SK-N-MC (cell line): ENCODE data around the gene RHOF.

ENCODE experiments used
- DNase-seq: peaks from one replicate; pipeline ENCODE4 v3.0.0-alpha.2; 2011; ENCODE audit warnings: low read depth, low spot score
- H3K27ac ChIP-seq: fragments of 200-600 bp; sonication (generic); 2 replicates; pipeline ENCODE4 v1.5.1; 2016; ENCODE audit warnings: mixed run types
- H3K36me3 ChIP-seq: fragments of 200-600 bp; sonication (generic); 2 replicates; pipeline ENCODE4 v1.6.1; 2017; ENCODE audit warnings: antibody characterized with exemption, low read length, mixed read lengths; ENCODE audit not compliant: insufficient read depth
- H3K4me3 ChIP-seq: fragments of 200-600 bp; sonication (generic); 2 replicates; pipeline ENCODE4 v1.5.1; 2016
- H3K9ac ChIP-seq: fragments of 200-600 bp; sonication (generic); 2 replicates; pipeline ENCODE4 v1.8.0; 2017; ENCODE audit warnings: mixed run types, mixed read lengths; ENCODE audit not compliant: insufficient read length
- H3K9me3 ChIP-seq: fragments of 200-600 bp; sonication (generic); 2 replicates; pipeline ENCODE4 v1.6.1; 2017; ENCODE audit warnings: low read depth, mild to moderate bottlenecking, antibody characterized with exemption, low read length, moderate library complexity, mixed read lengths
- EZH2 ChIP-seq: fragments of 200-600 bp; sonication (generic); IDR thresholded peaks from one replicate; pipeline ENCODE4 v1.6.1; 2017; ENCODE audit warnings: antibody characterized with exemption
- FOXP2 ChIP-seq: optimal IDR thresholded peaks from 2 replicates; pipeline ENCODE3; 2011; ENCODE audit warnings: mild to moderate bottlenecking, moderate library complexity; ENCODE audit not compliant: insufficient read depth; ENCODE audit errors: extremely low read length, control extremely low read depth
- POLR2AphosphoS5 ChIP-seq: IDR thresholded peaks from 2 replicates; pipeline ENCODE4 v1.6.1; 2012; ENCODE audit warnings: mild to moderate bottlenecking, low read depth, low read length, borderline replicate concordance

Gene RHOF

GRCh38 chr12:121776190-121777098, 17.0 kb downstream of the RHOF start:
- Histone ChIP-seq H3K9ac (no peak overlapping the region), H3K4me3 (no peak overlapping the region), H3K27ac (no peak overlapping the region), H3K9me3 (no peaks in the 10 kb centered on the region), H3K36me3 (no peaks in the 10 kb centered on the region)
- TF ChIP-seq EZH2 = no peak
- 0 out of 2 replicates have a peak, but pooled peaks have one; percentile 18 for TF ChIP-seq POLR2AphosphoS5
- no peak for DNase-seq

- H3K27ac ChIP-seq = no peak overlapping the region
- TF ChIP-seq FOXP2 = no peak
- no peak for TF ChIP-seq EZH2
- TF ChIP-seq POLR2AphosphoS5 = no peak
- H3K9ac ChIP-seq = no peak overlapping the region
- H3K4me3 ChIP-seq = no peak overlapping the region
- no peaks in the 10 kb centered on the region for H3K36me3 ChIP-seq
- no peaks in the 10 kb centered on the region for H3K9me3 ChIP-seq
- no peak for DNase-seq
Observed at GRCh38 chr12:121775501-121775900, 18.0 kb downstream of the RHOF start.

- Histone ChIP-seq H3K36me3 (no peaks in the 10 kb centered on the region), H3K9ac (no peak overlapping the region), H3K9me3 (no peaks in the 10 kb centered on the region), H3K27ac (no peak overlapping the region), H3K4me3 (no peak overlapping the region)
- no peak for DNase-seq
- TF ChIP-seq POLR2AphosphoS5 = no peak
- no peak for TF ChIP-seq FOXP2
- TF ChIP-seq EZH2 = no peak
Observed at GRCh38 chr12:121774968-121775474, 18.5 kb downstream of the RHOF start.

- TF ChIP-seq FOXP2 (no peak), POLR2AphosphoS5 (no peak), EZH2 (no peak)
- no peaks in the 10 kb centered on the region for H3K9me3 ChIP-seq
- no peak overlapping the region for H3K4me3 ChIP-seq
- H3K36me3 ChIP-seq = no peaks in the 10 kb centered on the region
- no peak overlapping the region for H3K9ac ChIP-seq
- no peak for DNase-seq
- H3K27ac ChIP-seq = no peak overlapping the region
Observed at GRCh38 chr12:121773011-121773777, 20.3 kb downstream of the RHOF start.

GRCh38 chr12:121770813-121771625, 22.5 kb downstream of the RHOF start:
- no peak for DNase-seq
- no peaks in the 10 kb centered on the region for H3K9me3 ChIP-seq
- H3K27ac ChIP-seq = no peak overlapping the region
- no peaks in the 10 kb centered on the region for H3K36me3 ChIP-seq
- TF ChIP-seq FOXP2 (no peak), POLR2AphosphoS5 (no peak), EZH2 (no peak)
- no peak overlapping the region for H3K4me3 ChIP-seq
- H3K9ac ChIP-seq = no peak overlapping the region

GRCh38 chr12:121770388-121770787, 23.1 kb downstream of the RHOF start:
- no peak overlapping the region for H3K9ac ChIP-seq
- H3K27ac ChIP-seq = peak overlapping the region; percentile 11; the same call in 1 of the 2 replicates
- no peak for DNase-seq
- H3K36me3 ChIP-seq = no peaks in the 10 kb centered on the region
- no peaks in the 10 kb centered on the region for H3K9me3 ChIP-seq
- no peak for TF ChIP-seq POLR2AphosphoS5
- no peak for TF ChIP-seq FOXP2
- no peak for TF ChIP-seq EZH2
- H3K4me3 ChIP-seq = no peak overlapping the region

GRCh38 chr12:121769831-121770301, 23.6 kb downstream of the RHOF start:
- DNase-seq = no peak
- H3K9ac ChIP-seq = no peak overlapping the region
- no peaks in the 10 kb centered on the region for H3K9me3 ChIP-seq
- TF ChIP-seq FOXP2 (no peak), POLR2AphosphoS5 (no peak), EZH2 (no peak)
- no peaks in the 10 kb centered on the region for H3K36me3 ChIP-seq
- no peak overlapping the region for H3K4me3 ChIP-seq
- H3K27ac ChIP-seq = peak overlapping the region; percentile 11; the same call in 1 of the 2 replicates
